GM18508 (cell line): ENCODE results near the gene SDK1.

ENCODE experiments used
- ATAC-seq: cut with Tn5 transposase; IDR thresholded peaks from one replicate; pipeline ENCODE4 v1.9.1; 2021; ENCODE audit warnings: moderate number of reproducible peaks; ENCODE audit not compliant: insufficient read depth, unreplicated experiment

Gene SDK1

GRCh38 chr7:4048336-4048735 lies 747.3 kb downstream of the SDK1 start:
- no peak for ATAC-seq

- ATAC-seq: no peak
Observed at GRCh38 chr7:4049202-4049601, 748.1 kb downstream of the SDK1 start.

- ATAC-seq: no peak
Observed at GRCh38 chr7:4050126-4050660, 749.1 kb downstream of the SDK1 start.

- ATAC-seq: no peak
Observed at GRCh38 chr7:4051696-4052095, 750.6 kb downstream of the SDK1 start.

GRCh38 chr7:4052130-4052529 lies 751.1 kb downstream of the SDK1 start:
- no peak for ATAC-seq

GRCh38 chr7:4054158-4054557 lies 753.1 kb downstream of the SDK1 start:
- ATAC-seq: no peak

- ATAC-seq: no peak
Observed at GRCh38 chr7:4056552-4057288, 755.7 kb downstream of the SDK1 start.

- no peak for ATAC-seq
Observed at GRCh38 chr7:4057289-4057616, 756.2 kb downstream of the SDK1 start.

GRCh38 chr7:4058158-4058557 lies 757.1 kb downstream of the SDK1 start:
- ATAC-seq: no peak

- ATAC-seq: no peak
Observed at GRCh38 chr7:4065190-4065589, 764.1 kb downstream of the SDK1 start.

GRCh38 chr7:4066206-4066605 lies 765.2 kb downstream of the SDK1 start:
- no peak for ATAC-seq

- no peak for ATAC-seq
Observed at GRCh38 chr7:4066626-4067475, 765.8 kb downstream of the SDK1 start.

GRCh38 chr7:4067476-4067760 lies 766.4 kb downstream of the SDK1 start:
- no peak for ATAC-seq

GRCh38 chr7:4067874-4068273 lies 766.8 kb downstream of the SDK1 start:
- ATAC-seq: no peak

- no peak for ATAC-seq
Observed at GRCh38 chr7:4068286-4068685, 767.2 kb downstream of the SDK1 start.

GRCh38 chr7:4069268-4070095 lies 768.4 kb downstream of the SDK1 start:
- no peak for ATAC-seq

- ATAC-seq: no peak
Observed at GRCh38 chr7:4070214-4070613, 769.2 kb downstream of the SDK1 start.

GRCh38 chr7:4071370-4072058 lies 770.5 kb downstream of the SDK1 start:
- no peak for ATAC-seq

- no peak for ATAC-seq
Observed at GRCh38 chr7:4072161-4072925, 771.3 kb downstream of the SDK1 start.

GRCh38 chr7:4073052-4073451 lies 772.0 kb downstream of the SDK1 start:
- no peak for ATAC-seq
